Lower leg skin (tissue), 3 donors: ENCODE measurements around the gene BLOC1S5.

ENCODE experiments used
- POLR2A ChIP-seq, 2 donors: fragments of 450-650 bp; IDR thresholded peaks; one replicate each; pipeline ENCODE4 v1.6.1; 2016 to 2017; ENCODE audit warnings: antibody characterized with exemption in 2 of 2, mild to moderate bottlenecking in 1 of 2, moderate library complexity in 1 of 2
- TF ChIP-seq, protein P1 (sequence below), 3 donors: fragments of 450-650 bp; IDR thresholded peaks; one replicate each; pipeline ENCODE4 v1.5.1; 2016; ENCODE audit warnings: antibody characterized with exemption in 3 of 3, mild to moderate bottlenecking in 3 of 3, moderate library complexity in 2 of 3

DNA sequence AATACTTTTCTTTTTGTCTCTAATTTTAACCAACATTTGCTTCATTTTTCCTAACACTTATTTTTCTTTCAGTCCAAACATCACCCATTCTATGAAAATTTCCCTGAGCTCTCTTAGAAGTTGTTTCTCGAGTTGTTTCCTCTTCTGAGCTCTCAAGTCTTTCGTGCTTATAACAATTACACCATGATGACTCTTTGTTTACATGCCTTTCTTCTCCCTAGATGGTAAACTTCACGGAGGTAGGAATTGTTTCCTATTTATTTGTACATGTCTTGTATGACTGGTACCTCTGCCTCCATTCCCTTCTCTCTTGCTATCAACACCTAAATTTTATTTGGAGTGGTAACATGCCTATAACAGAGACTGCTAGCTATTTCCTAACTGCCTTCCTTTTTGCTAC is 6.4 kb downstream of the BLOC1S5 start:
- TF ChIP-seq, protein P1, sequence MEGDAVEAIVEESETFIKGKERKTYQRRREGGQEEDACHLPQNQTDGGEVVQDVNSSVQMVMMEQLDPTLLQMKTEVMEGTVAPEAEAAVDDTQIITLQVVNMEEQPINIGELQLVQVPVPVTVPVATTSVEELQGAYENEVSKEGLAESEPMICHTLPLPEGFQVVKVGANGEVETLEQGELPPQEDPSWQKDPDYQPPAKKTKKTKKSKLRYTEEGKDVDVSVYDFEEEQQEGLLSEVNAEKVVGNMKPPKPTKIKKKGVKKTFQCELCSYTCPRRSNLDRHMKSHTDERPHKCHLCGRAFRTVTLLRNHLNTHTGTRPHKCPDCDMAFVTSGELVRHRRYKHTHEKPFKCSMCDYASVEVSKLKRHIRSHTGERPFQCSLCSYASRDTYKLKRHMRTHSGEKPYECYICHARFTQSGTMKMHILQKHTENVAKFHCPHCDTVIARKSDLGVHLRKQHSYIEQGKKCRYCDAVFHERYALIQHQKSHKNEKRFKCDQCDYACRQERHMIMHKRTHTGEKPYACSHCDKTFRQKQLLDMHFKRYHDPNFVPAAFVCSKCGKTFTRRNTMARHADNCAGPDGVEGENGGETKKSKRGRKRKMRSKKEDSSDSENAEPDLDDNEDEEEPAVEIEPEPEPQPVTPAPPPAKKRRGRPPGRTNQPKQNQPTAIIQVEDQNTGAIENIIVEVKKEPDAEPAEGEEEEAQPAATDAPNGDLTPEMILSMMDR (IDR thresholded peaks at IDR 0.05), result no peak
- TF ChIP-seq POLR2A (IDR thresholded peaks at IDR 0.05), result no peak
